ENCODE measurements around the gene NSMCE1. TPM values are rescaled to one million over a fixed set of nuclear protein-coding genes. Genes with fewer than 3 reads are reported as not detected.

NSMCE1 gene
- total RNA-seq, 5 donors from 2014 or later (not counting 1 experiment from before 2014, with no cell fraction given): 53.5 to 83.2 (median 73.9) TPM

- peaks cover 36 to 43% (median 40%) of the 10 kb centered on the region in 3 donors for H3K4me1 Mint-ChIP-seq
- H3K4me3 Mint-ChIP-seq: no peak overlapping the region
- H3K9me3 Mint-ChIP-seq: no peaks in the 10 kb centered on the region
- H3K27me3 Mint-ChIP-seq: no peaks in the 10 kb centered on the region
- Histone ChIP-seq H3K9me3 (no peaks in the 10 kb centered on the region), H3K27ac (ENCODE audit: low read length) (no peak overlapping the region), H3K27me3 (replicated peaks in 1 of 2; ENCODE audit: control insufficient read depth in 2 of 2, extremely low read depth in 1 of 2, insufficient read depth in 2 of 2, low read length in 1 of 2) (peaks cover 0 to 5% of the 10 kb centered on the region in 2 experiments), H3K4me1 (ENCODE audit: control insufficient read depth in 1 of 2, extremely low read depth in 1 of 2, insufficient read depth in 2 of 2, low read length in 2 of 2) (peaks cover 10 to 28% of the 10 kb centered on the region in 2 experiments), H3K4me3 (ENCODE audit: control insufficient read depth in 1 of 2, extremely low read depth in 1 of 2, low read length in 1 of 2) (no peak overlapping the region), H3K36me3 (ENCODE audit: control insufficient read depth in 2 of 2, extremely low read depth in 1 of 2, insufficient read depth in 1 of 2, low read length in 1 of 2) (no peaks in the 10 kb centered on the region)
- ATAC-seq (replicated peaks in 1 of 4) (no peak), DNase-seq (no peak)
- H3K27ac Mint-ChIP-seq: peak overlapping the region in 1 of 2 donors; percentile 34
- no peaks in the 10 kb centered on the region for H3K36me3 Mint-ChIP-seq
- WGBS (ENCODE audit: insufficient coverage): 82% methylated on average over 4 of the region's 7 CpGs
- CTCF ChIA-PET: no interaction called here
- POLR2A ChIA-PET: interaction anchor here in 1 of 2 donors (0.7 kb wide), 1 partner anchor 277 kb away, joined by 4 read pairs; no protein-coding TSS in a partner anchor
These were observed 77.1 kb downstream of the NSMCE1 start for GRCh38 chr16:27191352-27191924.

- Histone ChIP-seq H3K27ac (ENCODE audit: low read length) (no peak overlapping the region), H3K4me1 (ENCODE audit: control insufficient read depth in 1 of 2, extremely low read depth in 1 of 2, insufficient read depth in 2 of 2, low read length in 2 of 2) (peaks cover 4 to 18% of the 10 kb centered on the region in 2 experiments), H3K27me3 (replicated peaks in 1 of 2; ENCODE audit: control insufficient read depth in 2 of 2, extremely low read depth in 1 of 2, insufficient read depth in 2 of 2, low read length in 1 of 2) (peaks cover 0 to 5% of the 10 kb centered on the region in 2 experiments), H3K4me3 (ENCODE audit: control insufficient read depth in 1 of 2, extremely low read depth in 1 of 2, low read length in 1 of 2) (no peak overlapping the region), H3K36me3 (ENCODE audit: control insufficient read depth in 2 of 2, extremely low read depth in 1 of 2, insufficient read depth in 1 of 2, low read length in 1 of 2) (no peaks in the 10 kb centered on the region), H3K9me3 (no peaks in the 10 kb centered on the region)
- WGBS (ENCODE audit: insufficient coverage): 91% methylated on average over 11 of the region's 12 CpGs
- ChIA-PET CTCF (interaction anchor here in 1 of 2 donors (1.0 kb wide), 1 partner anchor 11 kb away, joined by 3 read pairs; no protein-coding TSS in a partner anchor), POLR2A (interaction anchor here (0.5 to 0.7 kb wide), 2 partner anchors 25 to 278 kb away, joined by 4 read pairs; no protein-coding TSS in a partner anchor)
- DNase-seq (no peak), ATAC-seq (replicated peaks in 1 of 4) (no peak)
- H3K4me3 Mint-ChIP-seq: no peak overlapping the region
- H3K9me3 Mint-ChIP-seq: no peaks in the 10 kb centered on the region
- no peak overlapping the region for H3K27ac Mint-ChIP-seq
- no peaks in the 10 kb centered on the region for H3K36me3 Mint-ChIP-seq
- no peaks in the 10 kb centered on the region for H3K27me3 Mint-ChIP-seq
- H3K4me1 Mint-ChIP-seq: peaks cover 32 to 39% (median 36%) of the 10 kb centered on the region in 3 donors
These were observed 78.2 kb downstream of the NSMCE1 start for GRCh38 chr16:27190316-27190871.

- H3K4me3 Mint-ChIP-seq: no peak overlapping the region
- H3K9me3 Mint-ChIP-seq: no peaks in the 10 kb centered on the region
- Histone ChIP-seq H3K9me3 (no peaks in the 10 kb centered on the region), H3K36me3 (ENCODE audit: control insufficient read depth in 2 of 2, extremely low read depth in 1 of 2, insufficient read depth in 1 of 2, low read length in 1 of 2) (no peaks in the 10 kb centered on the region), H3K27me3 (replicated peaks in 1 of 2; ENCODE audit: control insufficient read depth in 2 of 2, extremely low read depth in 1 of 2, insufficient read depth in 2 of 2, low read length in 1 of 2) (peaks cover 0 to 5% of the 10 kb centered on the region in 2 experiments), H3K4me1 (ENCODE audit: control insufficient read depth in 1 of 2, extremely low read depth in 1 of 2, insufficient read depth in 2 of 2, low read length in 2 of 2) (peaks cover 0 to 9% of the 10 kb centered on the region in 2 experiments), H3K27ac (ENCODE audit: low read length) (no peak overlapping the region), H3K4me3 (ENCODE audit: control insufficient read depth in 1 of 2, extremely low read depth in 1 of 2, low read length in 1 of 2) (no peak overlapping the region)
- H3K27me3 Mint-ChIP-seq: no peaks in the 10 kb centered on the region
- no peak overlapping the region for H3K27ac Mint-ChIP-seq
- POLR2A ChIA-PET: interaction anchor here in 1 of 2 donors (0.5 kb wide), 1 partner anchor 24 kb away, joined by 4 read pairs; no protein-coding TSS in a partner anchor
- ATAC-seq (replicated peaks in 1 of 4) (no peak), DNase-seq (no peak)
- H3K36me3 Mint-ChIP-seq: no peaks in the 10 kb centered on the region
- CTCF ChIA-PET: no interaction called here
- H3K4me1 Mint-ChIP-seq: peaks cover 22 to 30% (median 28%) of the 10 kb centered on the region in 3 donors
- 86% methylated on average over 9 of the region's 13 CpGs for WGBS (ENCODE audit: insufficient coverage)
These were observed 79.1 kb downstream of the NSMCE1 start for GRCh38 chr16:27189335-27189972.

DNA sequence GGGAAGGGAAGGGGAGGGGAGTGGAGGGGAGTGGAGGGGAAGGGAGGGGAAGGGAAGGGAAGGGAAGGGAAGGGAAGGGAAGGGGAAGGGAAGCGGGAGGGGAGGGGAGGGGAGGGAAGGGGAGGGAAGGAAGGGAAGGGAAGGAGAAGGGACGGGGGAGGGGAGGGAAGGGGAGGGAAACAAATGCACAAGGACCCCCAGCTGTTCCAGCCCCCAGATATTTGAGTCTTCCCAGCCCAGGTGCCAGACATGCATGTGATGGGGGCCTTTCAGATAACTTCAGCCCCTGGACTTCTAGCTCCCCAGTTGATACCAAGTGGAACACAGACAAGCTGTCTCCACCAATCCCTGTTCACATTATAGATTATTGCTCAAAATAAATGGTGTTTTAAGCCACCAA, 79.9 kb downstream of the NSMCE1 start:
- Mint-ChIP-seq H3K27ac (no peak overlapping the region), H3K4me1 (peaks cover 16 to 25% (median 22%) of the 10 kb centered on the region in 3 donors), H3K9me3 (no peaks in the 10 kb centered on the region), H3K4me3 (no peak overlapping the region), H3K27me3 (no peaks in the 10 kb centered on the region), H3K36me3 (no peaks in the 10 kb centered on the region)
- peaks cover 0 to 4% of the 10 kb centered on the region in 2 experiments for H3K4me1 ChIP-seq (ENCODE audit: control insufficient read depth in 1 of 2, extremely low read depth in 1 of 2, insufficient read depth in 2 of 2, low read length in 2 of 2)
- ATAC-seq (replicated peaks in 1 of 4) (no peak), DNase-seq (no peak)
- H3K36me3 ChIP-seq (ENCODE audit: control insufficient read depth in 2 of 2, extremely low read depth in 1 of 2, insufficient read depth in 1 of 2, low read length in 1 of 2): no peaks in the 10 kb centered on the region
- no peak overlapping the region for H3K4me3 ChIP-seq (ENCODE audit: control insufficient read depth in 1 of 2, extremely low read depth in 1 of 2, low read length in 1 of 2)
- POLR2A ChIA-PET: no interaction called here
- peaks cover 0 to 5% of the 10 kb centered on the region in 2 experiments for H3K27me3 ChIP-seq (replicated peaks in 1 of 2; ENCODE audit: control insufficient read depth in 2 of 2, extremely low read depth in 1 of 2, insufficient read depth in 2 of 2, low read length in 1 of 2)
- no peaks in the 10 kb centered on the region for H3K9me3 ChIP-seq
- H3K27ac ChIP-seq (ENCODE audit: low read length): no peak overlapping the region
- CTCF ChIA-PET: interaction anchor here in 1 of 2 donors (0.9 to 1.3 kb wide), 2 partner anchors 9 to 15 kb away, joined by 4 read pairs; no protein-coding TSS in a partner anchor
- WGBS (ENCODE audit: insufficient coverage): no CpG with 5 or more reads among the region's 2 CpGs

DNA sequence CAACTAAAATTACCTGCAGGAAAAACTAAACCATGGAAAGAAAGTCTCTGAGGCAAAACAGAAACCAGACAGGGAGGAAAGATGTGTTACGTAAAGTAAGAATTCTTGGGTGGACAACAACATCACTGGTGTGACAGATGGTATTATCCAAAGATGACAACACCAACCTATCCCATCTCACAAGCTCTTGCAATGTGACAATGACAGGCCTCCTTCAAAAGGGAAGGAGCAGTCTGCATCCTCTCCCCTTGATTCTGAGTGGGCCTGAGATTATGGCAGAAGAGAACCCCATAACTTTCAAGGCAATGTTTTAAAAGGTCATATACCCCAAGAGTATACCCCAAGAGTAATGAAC, 82.8 kb downstream of the NSMCE1 start:
- Histone ChIP-seq H3K4me3 (ENCODE audit: control insufficient read depth in 1 of 2, extremely low read depth in 1 of 2, low read length in 1 of 2) (no peak overlapping the region), H3K27ac (ENCODE audit: low read length) (no peak overlapping the region), H3K9me3 (no peaks in the 10 kb centered on the region), H3K4me1 (ENCODE audit: control insufficient read depth in 1 of 2, extremely low read depth in 1 of 2, insufficient read depth in 2 of 2, low read length in 2 of 2) (peaks cover 0 to 4% of the 10 kb centered on the region in 2 experiments), H3K36me3 (ENCODE audit: control insufficient read depth in 2 of 2, extremely low read depth in 1 of 2, insufficient read depth in 1 of 2, low read length in 1 of 2) (no peaks in the 10 kb centered on the region), H3K27me3 (replicated peaks in 1 of 2; ENCODE audit: control insufficient read depth in 2 of 2, extremely low read depth in 1 of 2, insufficient read depth in 2 of 2, low read length in 1 of 2) (peaks cover 0 to 5% of the 10 kb centered on the region in 2 experiments)
- DNase-seq (no peak), ATAC-seq (replicated peaks in 1 of 4) (no peak)
- Mint-ChIP-seq H3K4me1 (peaks cover 6 to 19% (median 15%) of the 10 kb centered on the region in 3 donors), H3K4me3 (no peak overlapping the region), H3K9me3 (peaks cover 0 to 3% (median 0%) of the 10 kb centered on the region in 3 donors), H3K27me3 (no peaks in the 10 kb centered on the region), H3K27ac (peak overlapping the region in 1 of 2 donors; percentile 11), H3K36me3 (no peaks in the 10 kb centered on the region)
- CTCF ChIA-PET: no interaction called here
- no CpG with 5 or more reads among the region's 1 CpG for whole genome bisulfite sequencing (ENCODE audit: insufficient coverage)
- POLR2A ChIA-PET: no interaction called here

DNA sequence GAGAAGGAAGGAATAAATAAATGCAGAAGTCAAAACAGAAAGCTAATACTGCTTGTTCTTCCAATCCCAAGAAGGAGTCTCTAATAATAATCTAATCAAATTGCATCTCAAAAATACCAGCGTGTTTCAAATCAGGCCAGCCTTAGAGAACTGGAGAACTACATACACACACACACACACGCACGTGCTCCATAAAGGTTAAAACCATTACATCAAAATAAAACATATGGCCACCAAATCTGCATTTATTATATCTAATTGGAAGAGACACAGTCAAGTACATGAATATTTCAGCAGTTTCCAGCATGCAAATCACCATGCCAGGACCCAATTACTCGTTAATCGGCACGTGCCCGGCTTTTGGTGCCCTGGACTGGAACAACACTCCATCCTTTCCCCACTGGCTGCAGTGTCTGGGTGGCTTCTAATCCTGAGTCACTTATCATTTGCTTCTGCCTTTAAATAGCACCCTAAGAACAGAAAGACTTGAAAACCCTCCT, 85.6 kb downstream of the NSMCE1 start:
- no peak overlapping the region for H3K4me3 Mint-ChIP-seq
- no peak overlapping the region for H3K27ac ChIP-seq (ENCODE audit: low read length)
- ATAC-seq (replicated peaks in 1 of 4) (no peak), DNase-seq (no peak)
- ChIA-PET CTCF (no interaction called here), POLR2A (no interaction called here)
- no peaks in the 10 kb centered on the region for H3K36me3 Mint-ChIP-seq
- H3K36me3 ChIP-seq (ENCODE audit: control insufficient read depth in 2 of 2, extremely low read depth in 1 of 2, insufficient read depth in 1 of 2, low read length in 1 of 2): no peaks in the 10 kb centered on the region
- H3K9me3 ChIP-seq: no peaks in the 10 kb centered on the region
- no peak overlapping the region for H3K4me3 ChIP-seq (ENCODE audit: control insufficient read depth in 1 of 2, extremely low read depth in 1 of 2, low read length in 1 of 2)
- no CpG with 5 or more reads among the region's 7 CpGs for whole genome bisulfite sequencing (ENCODE audit: insufficient coverage)
- peaks cover 0 to 3% (median 0%) of the 10 kb centered on the region in 3 donors for H3K9me3 Mint-ChIP-seq
- peaks cover 14 to 22% of the 10 kb centered on the region in 2 experiments for H3K4me1 ChIP-seq (ENCODE audit: control insufficient read depth in 1 of 2, extremely low read depth in 1 of 2, insufficient read depth in 2 of 2, low read length in 2 of 2)
- no peak overlapping the region for H3K27ac Mint-ChIP-seq
- no peaks in the 10 kb centered on the region for H3K27me3 ChIP-seq (replicated peaks in 1 of 2; ENCODE audit: control insufficient read depth in 2 of 2, extremely low read depth in 1 of 2, insufficient read depth in 2 of 2, low read length in 1 of 2)
- peaks cover 23 to 32% (median 29%) of the 10 kb centered on the region in 3 donors for H3K4me1 Mint-ChIP-seq
- H3K27me3 Mint-ChIP-seq: no peaks in the 10 kb centered on the region
